Gastrocnemius medialis (tissue), 4 donors: ENCODE data around the gene GRAP. TPM values are rescaled to one million over a fixed set of nuclear protein-coding genes. Genes with fewer than 3 reads are reported as not detected.
A peak's percentile ranks its signal among the peaks of the same experiment; 100 is the strongest.

Experiments
- ATAC-seq, 2 donors: fragments of 150-250 bp; one replicate each; pipeline ENCODE4 v1.9.1; 2016
- DNase-seq, 2 donors: peaks; one replicate each; pipeline ENCODE4 v3.0.0-alpha.2; 2019
- H3K27ac ChIP-seq, 4 donors: fragments of 200-600 bp; sonication (generic); 1 replicate in 1 of 4; 2 replicates in 3 of 4; pipeline ENCODE4 v1.5.1; 2016 to 2018; ENCODE audit warnings: mild to moderate bottlenecking in 2 of 4, moderate library complexity in 1 of 4
- H3K27me3 ChIP-seq, 3 donors: fragments of 200-600 bp; sonication (generic) in 2 of 3; 1 replicate in 1 of 3; 2 replicates in 2 of 3; pipeline versions ENCODE4 v1.5.1 to v1.6.0; 2016 to 2019; ENCODE audit warnings: mild to moderate bottlenecking in 1 of 3, moderate library complexity in 1 of 3
- H3K36me3 ChIP-seq, 2 donors: fragments of 200-600 bp; sonication (generic) in 1 of 2; one replicate each; pipeline ENCODE4 v1.5.1; 2017 to 2018
- H3K4me1 ChIP-seq, 2 donors: fragments of 200-600 bp; sonication (generic) in 1 of 2; one replicate each; pipeline ENCODE4 v1.5.1; 2016 to 2017; ENCODE audit warnings: mild to moderate bottlenecking in 2 of 2
- H3K4me3 ChIP-seq, 4 donors: fragments of 200-600 bp; sonication (generic) in 3 of 4; 1 replicate in 1 of 4; 2 replicates in 3 of 4; pipeline ENCODE4 v1.5.1; 2016 to 2019; ENCODE audit warnings: mild to moderate bottlenecking in 2 of 4
- H3K9me3 ChIP-seq, 3 donors: fragments of 200-600 bp; sonication (generic) in 2 of 3; 1 replicate in 1 of 3; 2 replicates in 2 of 3; pipeline ENCODE4 v1.5.1; 2016 to 2019
- CTCF ChIP-seq, 5 experiments: fragments of 450-650 bp in 3 of 5; fragments of 200-600 bp in 2 of 5; sonication (generic) in 2 of 5; IDR thresholded peaks in 4 of 5; conservative IDR thresholded peaks in 1 of 5; 1 replicate in 4 of 5; 2 replicates in 1 of 5; pipeline ENCODE4 v1.5.1; 2016 to 2019; ENCODE audit warnings: antibody characterized with exemption in 5 of 5, mild to moderate bottlenecking in 3 of 5, moderate library complexity in 3 of 5
- POLR2A ChIP-seq, 2 donors: fragments of 450-650 bp; IDR thresholded peaks; one replicate each; pipeline ENCODE4 v1.6.1; 2017; ENCODE audit warnings: antibody characterized with exemption in 2 of 2, mild to moderate bottlenecking in 2 of 2, moderate library complexity in 2 of 2
- in situ Hi-C, 4 donors: fragments of 200-750 bp; cut with MboI; loops; one replicate each; pipeline versions ENCODE4 v1.15.0 to v1.8.0; 2017; ENCODE audit warnings: low sequenced_read_pairs in 4 of 4
- intact Hi-C: fragments of 100-400 bp; cut with DNase I; formaldehyde crosslinking; loops from one replicate; pipeline ENCODE4 v1.15.1; 2023; ENCODE audit warnings: low total_unique reads
- total RNA-seq, 4 donors: library from RNA; depleted of rRNA; stranded (reverse); fragments of >200 nt; gene quantifications; one replicate each; pipeline versions ENCODE4 v1.1.0 to v1.2.3, GENCODE V29; 2016

GRAP gene
- total RNA-seq, 4 donors from 2014 or later, result 0.36 to 1.7 (median 0.94) TPM

GRCh38 chr17:19006698-19007097 lies 40.1 kb downstream of the GRAP start:
- no peak overlapping the region for H3K4me3 ChIP-seq
- in situ Hi-C loops (loop anchor here in 1 of 4 donors (25.0 kb wide), 1 partner anchor 194 kb away; no protein-coding TSS in a partner anchor), intact Hi-C loops (no loop called here)
- H3K27me3 ChIP-seq, result peaks cover 0 to 2% (median 0%) of the 10 kb centered on the region in 3 donors
- no peaks in the 10 kb centered on the region for H3K36me3 ChIP-seq
- TF ChIP-seq CTCF (IDR thresholded peaks at IDR 0.05 in 4 of 5, conservative IDR thresholded peaks at IDR 0.05 in 1 of 5) (no peak), POLR2A (IDR thresholded peaks at IDR 0.05) (no peak)
- DNase-seq (no peak), ATAC-seq (no peak)
- peaks cover 0 to 10% of the 10 kb centered on the region in 2 donors for H3K4me1 ChIP-seq
- no peaks in the 10 kb centered on the region for H3K9me3 ChIP-seq
- no peak overlapping the region for H3K27ac ChIP-seq

- H3K4me1 ChIP-seq, result peaks cover 0 to 10% of the 10 kb centered on the region in 2 donors
- no peak for TF ChIP-seq CTCF (IDR thresholded peaks at IDR 0.05 in 4 of 5, conservative IDR thresholded peaks at IDR 0.05 in 1 of 5)
- TF ChIP-seq POLR2A (IDR thresholded peaks at IDR 0.05), result no peak
- H3K36me3 ChIP-seq, result no peaks in the 10 kb centered on the region
- peaks cover 0 to 2% (median 0%) of the 10 kb centered on the region in 3 donors for H3K27me3 ChIP-seq
- DNase-seq (no peak), ATAC-seq (no peak)
- intact Hi-C loops, result no loop called here
- no peaks in the 10 kb centered on the region for H3K9me3 ChIP-seq
- no peak overlapping the region for H3K27ac ChIP-seq
- in situ Hi-C loops, result loop anchor here in 1 of 4 donors (25.0 kb wide), 1 partner anchor 194 kb away; no protein-coding TSS in a partner anchor
- H3K4me3 ChIP-seq, result no peak overlapping the region
Measured at GRCh38 chr17:19005789-19006430, 40.8 kb downstream of the GRAP start.

DNA sequence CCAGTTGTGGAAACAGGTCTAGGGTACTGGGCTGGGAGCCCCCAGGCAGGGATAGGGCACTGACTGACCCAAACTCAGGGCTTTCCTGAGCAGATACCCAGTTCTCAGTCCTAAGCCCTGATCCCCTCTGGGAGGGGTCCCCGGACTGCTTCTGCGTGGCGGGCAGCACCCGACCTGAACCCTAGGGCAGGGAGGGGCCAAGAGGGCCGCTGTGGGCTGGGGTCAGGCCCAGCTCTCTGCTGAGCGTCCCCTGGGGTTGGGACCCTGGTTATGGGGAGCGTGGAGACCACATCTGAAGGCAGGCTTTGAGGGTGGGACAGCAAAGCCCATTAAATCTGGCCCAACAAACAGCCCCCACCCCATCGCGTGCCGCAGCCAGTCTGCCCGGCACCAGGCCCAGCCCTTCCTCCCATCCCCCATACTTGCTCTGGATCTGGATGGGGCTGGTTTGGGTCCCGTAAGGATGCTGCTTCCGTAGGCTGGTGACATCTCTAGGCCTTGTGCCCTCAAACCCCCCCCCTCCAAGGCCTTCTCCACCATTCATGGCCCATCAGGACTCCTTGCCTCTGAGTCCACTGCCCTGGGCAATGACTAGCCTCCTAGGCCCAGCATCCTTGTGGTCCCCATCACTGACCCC lies 41.5 kb downstream of the GRAP start:
- peak overlapping the region; percentile 35 to 69 (median 62) for H3K27ac ChIP-seq
- no peak for ATAC-seq
- intact Hi-C loops, result no loop called here
- peak overlapping the region; percentile 65 to 75 (median 70) for H3K4me3 ChIP-seq
- no peaks in the 10 kb centered on the region for H3K36me3 ChIP-seq
- no peaks in the 10 kb centered on the region for H3K9me3 ChIP-seq
- TF ChIP-seq CTCF (IDR thresholded peaks at IDR 0.05 in 4 of 5, conservative IDR thresholded peaks at IDR 0.05 in 1 of 5) (no peak), POLR2A (IDR thresholded peaks at IDR 0.05) (no peak)
- in situ Hi-C loops, result loop anchor here in 1 of 4 donors (25.0 kb wide), 1 partner anchor 193 kb away; no protein-coding TSS in a partner anchor
- DNase-seq, result no peak
- H3K4me1 ChIP-seq, result peaks cover 0 to 10% of the 10 kb centered on the region in 2 donors
- H3K27me3 ChIP-seq, result peaks cover 0 to 2% (median 0%) of the 10 kb centered on the region in 3 donors

GRCh38 chr17:19004421-19005136 lies 42.2 kb downstream of the GRAP start, which contains the start of gene FAM83G:
FAM83G (minus strand) TSS chr17:19004764; CDS start chr17:19004041, 723 bp downstream.
- Histone ChIP-seq H3K36me3 (no peaks in the 10 kb centered on the region), H3K9me3 (no peaks in the 10 kb centered on the region), H3K27ac (peak within 1 kb of the TSS; percentile 35 to 69 (median 64)), H3K27me3 (peaks cover 0 to 2% (median 0%) of the 10 kb centered on the region in 3 donors), H3K4me3 (peak within 1 kb of the TSS; percentile 65 to 75 (median 70)), H3K4me1 (peaks cover 0 to 10% of the 10 kb centered on the region in 2 donors)
- in situ Hi-C loops, result loop anchor here in 1 of 4 donors (25.0 kb wide), 1 partner anchor 192 kb away; no protein-coding TSS in a partner anchor
- TF ChIP-seq CTCF (IDR thresholded peaks at IDR 0.05 in 4 of 5, conservative IDR thresholded peaks at IDR 0.05 in 1 of 5), result no peak
- TF ChIP-seq POLR2A (IDR thresholded peaks at IDR 0.05), result peak; percentile 51 to 80
- DNase-seq (peak; percentile 42 to 77), ATAC-seq (peak; percentile 80 to 87)
- intact Hi-C loops, result no loop called here
